Measurements from ENCODE around the gene RNF19B.

RNF19B gene

GRCh38 chr1:32927441-32927840, 37.2 kb downstream of the RNF19B start:
- no peak overlapping the region for H3K27ac ChIP-seq (replicated peaks)
- TF ChIP-seq, protein P1, sequence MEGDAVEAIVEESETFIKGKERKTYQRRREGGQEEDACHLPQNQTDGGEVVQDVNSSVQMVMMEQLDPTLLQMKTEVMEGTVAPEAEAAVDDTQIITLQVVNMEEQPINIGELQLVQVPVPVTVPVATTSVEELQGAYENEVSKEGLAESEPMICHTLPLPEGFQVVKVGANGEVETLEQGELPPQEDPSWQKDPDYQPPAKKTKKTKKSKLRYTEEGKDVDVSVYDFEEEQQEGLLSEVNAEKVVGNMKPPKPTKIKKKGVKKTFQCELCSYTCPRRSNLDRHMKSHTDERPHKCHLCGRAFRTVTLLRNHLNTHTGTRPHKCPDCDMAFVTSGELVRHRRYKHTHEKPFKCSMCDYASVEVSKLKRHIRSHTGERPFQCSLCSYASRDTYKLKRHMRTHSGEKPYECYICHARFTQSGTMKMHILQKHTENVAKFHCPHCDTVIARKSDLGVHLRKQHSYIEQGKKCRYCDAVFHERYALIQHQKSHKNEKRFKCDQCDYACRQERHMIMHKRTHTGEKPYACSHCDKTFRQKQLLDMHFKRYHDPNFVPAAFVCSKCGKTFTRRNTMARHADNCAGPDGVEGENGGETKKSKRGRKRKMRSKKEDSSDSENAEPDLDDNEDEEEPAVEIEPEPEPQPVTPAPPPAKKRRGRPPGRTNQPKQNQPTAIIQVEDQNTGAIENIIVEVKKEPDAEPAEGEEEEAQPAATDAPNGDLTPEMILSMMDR (IDR thresholded peaks at IDR 0.05; ENCODE audit: insufficient read depth, low read length) = no peak
- TF ChIP-seq GABPA (IDR thresholded peaks at IDR 0.05; ENCODE audit: low read depth) (no peak), SPI1 (IDR thresholded peaks at IDR 0.05; ENCODE audit: borderline replicate concordance, low read depth) (0 out of 2 replicates have a peak, but pooled peaks have one; percentile 10), POLR2AphosphoS5 (IDR thresholded peaks at IDR 0.05; ENCODE audit: low read depth) (no peak)
- TF ChIP-seq, protein P2, sequence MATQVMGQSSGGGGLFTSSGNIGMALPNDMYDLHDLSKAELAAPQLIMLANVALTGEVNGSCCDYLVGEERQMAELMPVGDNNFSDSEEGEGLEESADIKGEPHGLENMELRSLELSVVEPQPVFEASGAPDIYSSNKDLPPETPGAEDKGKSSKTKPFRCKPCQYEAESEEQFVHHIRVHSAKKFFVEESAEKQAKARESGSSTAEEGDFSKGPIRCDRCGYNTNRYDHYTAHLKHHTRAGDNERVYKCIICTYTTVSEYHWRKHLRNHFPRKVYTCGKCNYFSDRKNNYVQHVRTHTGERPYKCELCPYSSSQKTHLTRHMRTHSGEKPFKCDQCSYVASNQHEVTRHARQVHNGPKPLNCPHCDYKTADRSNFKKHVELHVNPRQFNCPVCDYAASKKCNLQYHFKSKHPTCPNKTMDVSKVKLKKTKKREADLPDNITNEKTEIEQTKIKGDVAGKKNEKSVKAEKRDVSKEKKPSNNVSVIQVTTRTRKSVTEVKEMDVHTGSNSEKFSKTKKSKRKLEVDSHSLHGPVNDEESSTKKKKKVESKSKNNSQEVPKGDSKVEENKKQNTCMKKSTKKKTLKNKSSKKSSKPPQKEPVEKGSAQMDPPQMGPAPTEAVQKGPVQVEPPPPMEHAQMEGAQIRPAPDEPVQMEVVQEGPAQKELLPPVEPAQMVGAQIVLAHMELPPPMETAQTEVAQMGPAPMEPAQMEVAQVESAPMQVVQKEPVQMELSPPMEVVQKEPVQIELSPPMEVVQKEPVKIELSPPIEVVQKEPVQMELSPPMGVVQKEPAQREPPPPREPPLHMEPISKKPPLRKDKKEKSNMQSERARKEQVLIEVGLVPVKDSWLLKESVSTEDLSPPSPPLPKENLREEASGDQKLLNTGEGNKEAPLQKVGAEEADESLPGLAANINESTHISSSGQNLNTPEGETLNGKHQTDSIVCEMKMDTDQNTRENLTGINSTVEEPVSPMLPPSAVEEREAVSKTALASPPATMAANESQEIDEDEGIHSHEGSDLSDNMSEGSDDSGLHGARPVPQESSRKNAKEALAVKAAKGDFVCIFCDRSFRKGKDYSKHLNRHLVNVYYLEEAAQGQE (IDR thresholded peaks at IDR 0.05; ENCODE audit: insufficient replicate concordance, low read depth) = no peak
- peaks cover 32% of the 10 kb centered on the region for H3K27me3 ChIP-seq (ENCODE audit: insufficient read depth, poor library complexity, severe bottlenecking)
- H3K4me3 ChIP-seq (replicated peaks; ENCODE audit: insufficient read depth, low read length) = no peak overlapping the region
- DNase-seq (ENCODE audit: low read depth in 1 of 2, low spot score in 1 of 2) = no peak

- DNase-seq (ENCODE audit: low read depth in 1 of 2, low spot score in 1 of 2) = no peak
- TF ChIP-seq GABPA (IDR thresholded peaks at IDR 0.05; ENCODE audit: low read depth) (no peak), POLR2AphosphoS5 (IDR thresholded peaks at IDR 0.05; ENCODE audit: low read depth) (no peak)
- TF ChIP-seq, protein P2 (IDR thresholded peaks at IDR 0.05; ENCODE audit: insufficient replicate concordance, low read depth) = no peak
- peaks cover 32% of the 10 kb centered on the region for H3K27me3 ChIP-seq (ENCODE audit: insufficient read depth, poor library complexity, severe bottlenecking)
- no peak overlapping the region for H3K27ac ChIP-seq (replicated peaks)
- no peak overlapping the region for H3K4me3 ChIP-seq (replicated peaks; ENCODE audit: insufficient read depth, low read length)
These were observed 38.0 kb downstream of the RNF19B start for GRCh38 chr1:32926562-32926961.

DNA sequence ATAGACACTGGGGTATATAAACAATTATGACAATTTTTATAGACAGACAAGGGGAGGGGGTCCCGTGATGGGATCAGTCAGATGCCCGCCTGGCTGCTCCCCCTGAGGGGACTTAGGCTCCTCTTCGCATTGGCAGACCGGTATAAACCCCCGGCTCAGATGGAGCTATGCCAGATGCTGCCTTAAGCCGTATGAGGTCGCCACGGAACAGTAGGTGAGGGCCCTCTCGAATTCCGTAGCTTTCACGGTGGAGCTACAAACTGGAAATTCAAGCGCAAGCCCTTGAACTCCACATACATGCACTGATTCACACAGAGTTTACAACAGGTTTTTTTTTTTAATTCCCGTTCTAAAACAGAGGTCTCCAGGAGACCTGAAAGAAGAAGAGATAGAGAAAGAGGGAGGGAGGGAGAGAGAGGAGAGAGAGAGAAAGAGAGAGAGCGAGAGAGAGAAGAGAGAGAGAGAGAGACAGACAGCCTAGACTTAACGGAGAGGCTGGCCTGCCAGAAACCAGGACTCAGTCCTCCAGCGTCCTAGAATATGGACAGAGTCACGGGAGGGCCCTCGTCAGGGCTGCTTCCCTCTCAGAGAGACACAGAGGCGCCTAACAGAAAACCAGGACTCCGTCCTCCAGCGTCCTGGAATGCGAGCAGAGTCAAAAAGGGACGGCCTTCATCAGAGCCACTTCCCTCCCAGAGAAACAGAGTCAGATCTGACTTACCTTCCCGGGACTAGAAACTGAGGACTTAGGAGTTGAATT, 39.0 kb downstream of the RNF19B start:
- Histone ChIP-seq H3K27ac (replicated peaks) (no peak overlapping the region), H3K4me3 (replicated peaks; ENCODE audit: insufficient read depth, low read length) (no peak overlapping the region), H3K27me3 (ENCODE audit: insufficient read depth, poor library complexity, severe bottlenecking) (peaks cover 35% of the 10 kb centered on the region)
- no peak for DNase-seq (ENCODE audit: low read depth in 1 of 2, low spot score in 1 of 2)
- TF ChIP-seq POLR2AphosphoS5 (IDR thresholded peaks at IDR 0.05; ENCODE audit: low read depth) = no peak
- no peak for TF ChIP-seq SPI1 (IDR thresholded peaks at IDR 0.05; ENCODE audit: borderline replicate concordance, low read depth)
- no peak for TF ChIP-seq GABPA (IDR thresholded peaks at IDR 0.05; ENCODE audit: low read depth)
- TF ChIP-seq, protein P1 (IDR thresholded peaks at IDR 0.05; ENCODE audit: insufficient read depth, low read length) = no peak
- TF ChIP-seq, protein P2 (IDR thresholded peaks at IDR 0.05; ENCODE audit: insufficient replicate concordance, low read depth) = no peak

Measured in HL-60 (cell line).